Colonic mucosa (tissue), 4 donors: ENCODE data around the gene ABCA2. TPM values are rescaled to one million over a fixed set of nuclear protein-coding genes. Genes with fewer than 3 reads are reported as not detected.

Source experiments
- DNase-seq: peaks from one replicate; pipeline ENCODE4 v3.0.0-alpha.2; 2020
- H3K27ac ChIP-seq: fragments of 200-600 bp; one replicate; pipeline ENCODE4 v1.8.0; 2021
- H3K27me3 ChIP-seq: fragments of 200-600 bp; one replicate; pipeline ENCODE4 v1.8.0; 2021
- H3K36me3 ChIP-seq: fragments of 200-600 bp; one replicate; pipeline ENCODE4 v1.8.0; 2021
- H3K4me1 ChIP-seq: fragments of 200-600 bp; one replicate; pipeline ENCODE4 v1.8.0; 2021; ENCODE audit warnings: mild to moderate bottlenecking
- H3K4me3 ChIP-seq: fragments of 200-600 bp; one replicate; pipeline ENCODE4 v1.8.0; 2021
- H3K9ac ChIP-seq, 2 donors: one replicate each; pipeline ENCODE4 v1.7.0; 2013; ENCODE audit warnings: control low read depth in 2 of 2, low read depth in 2 of 2, low read length in 2 of 2
- H3K9me3 ChIP-seq: fragments of 200-600 bp; one replicate; pipeline ENCODE4 v1.8.0; 2021
- CTCF ChIP-seq: fragments of 200-600 bp; IDR thresholded peaks from one replicate; pipeline ENCODE4 v1.8.0; 2022; ENCODE audit warnings: antibody characterized with exemption, mild to moderate bottlenecking
- intact Hi-C: fragments of 100-400 bp; cut with DNase I; formaldehyde crosslinking; loops from one replicate; pipeline ENCODE4 v1.14.1; 2022
- total RNA-seq, 2 donors: library from RNA; stranded (reverse); fragmentation: NEBNext Ultra II Directional in 1 of 2; extraction: Animal tissue kit (Norgen Biotek cat#: 25700) in 1 of 2; gene quantifications; one replicate each; pipeline ENCODE4 v1.2.1, GENCODE V29; 2021
- donor health status: healthy.
- donor health status: DM: no; HTN: no; CAD: no.
- donor health status: DM: no; HTN: no; CAD: no.

Gene ABCA2
- total RNA-seq, 2 donors from 2014 or later = 22.4 to 47.5 TPM

GRCh38 chr9:136997371-136997770 lies 30.7 kb downstream of the ABCA2 start:
- peaks cover 18% of the 10 kb centered on the region for H3K4me1 ChIP-seq
- no peak for TF ChIP-seq CTCF
- no peaks in the 10 kb centered on the region for H3K9me3 ChIP-seq
- intact Hi-C loops = no loop called here
- no peaks in the 10 kb centered on the region for H3K36me3 ChIP-seq
- peak overlapping the region; percentile 40 to 63 for H3K9ac ChIP-seq
- H3K4me3 ChIP-seq = no peak overlapping the region
- no peaks in the 10 kb centered on the region for H3K27me3 ChIP-seq
- DNase-seq = no peak
- peak overlapping the region; percentile 57 for H3K27ac ChIP-seq

DNA sequence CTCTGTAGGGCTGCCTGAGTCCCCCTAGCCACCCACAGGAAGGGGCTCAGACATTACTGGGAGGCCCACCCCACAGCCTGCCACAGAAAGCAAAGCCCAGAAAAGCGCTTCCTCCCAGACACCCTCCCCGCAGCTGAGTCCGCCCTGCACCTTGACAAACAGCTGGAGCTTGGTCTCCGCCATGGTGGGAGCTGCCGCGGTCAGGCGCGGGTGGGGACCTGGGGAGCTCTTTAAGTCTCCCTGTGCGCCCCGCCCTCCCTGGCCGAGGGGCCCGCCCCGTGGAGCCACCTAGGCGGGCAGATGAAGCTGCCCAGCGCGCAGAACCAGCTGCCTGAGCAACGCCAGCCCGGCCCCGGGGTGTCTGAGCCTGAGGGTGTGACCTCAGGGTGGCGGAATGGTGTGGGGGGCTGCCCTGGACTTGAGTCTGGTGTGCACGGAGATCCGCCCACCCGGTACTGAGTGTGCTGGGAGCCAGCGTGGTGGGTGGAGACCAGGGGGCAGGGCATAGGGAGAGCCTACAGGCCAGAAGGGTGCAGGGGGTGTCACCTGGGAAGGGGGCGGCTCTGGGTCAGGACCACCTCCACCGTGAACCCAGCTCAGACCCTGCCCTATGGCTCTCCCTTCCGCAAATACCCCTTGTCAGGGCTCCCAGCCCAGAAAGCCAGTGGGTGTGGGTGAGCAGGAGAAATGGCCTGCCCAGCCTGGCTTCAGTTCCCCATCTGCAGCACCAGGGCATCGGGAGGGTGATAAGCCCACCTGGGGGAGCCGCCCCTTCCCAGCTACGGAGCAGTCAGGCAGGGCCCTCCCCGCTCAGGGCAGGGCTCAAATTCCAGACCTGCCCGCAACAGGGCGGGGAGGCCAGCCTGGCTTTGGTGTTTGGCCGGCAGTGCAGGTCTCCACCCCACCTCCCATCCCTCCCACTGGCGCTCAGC lies 31.4 kb downstream of the ABCA2 start, which contains the start of gene CLIC3:
Gene CLIC3, minus strand, starts transcription at position 208 of the 932 bp plus-strand sequence. Its CDS starts 25 bp downstream, at position 183.
- H3K27me3 ChIP-seq = no peaks in the 10 kb centered on the region
- no peaks in the 10 kb centered on the region for H3K9me3 ChIP-seq
- peaks cover 18% of the 10 kb centered on the region for H3K4me1 ChIP-seq
- TF ChIP-seq CTCF = no peak
- H3K4me3 ChIP-seq = peak within 1 kb of the TSS; percentile 32
- intact Hi-C loops = no loop called here
- H3K9ac ChIP-seq = peak within 1 kb of the TSS; percentile 40 to 63
- H3K36me3 ChIP-seq = no peaks in the 10 kb centered on the region
- peak within 1 kb of the TSS; percentile 57 for H3K27ac ChIP-seq
- DNase-seq = peak; percentile 81

DNA sequence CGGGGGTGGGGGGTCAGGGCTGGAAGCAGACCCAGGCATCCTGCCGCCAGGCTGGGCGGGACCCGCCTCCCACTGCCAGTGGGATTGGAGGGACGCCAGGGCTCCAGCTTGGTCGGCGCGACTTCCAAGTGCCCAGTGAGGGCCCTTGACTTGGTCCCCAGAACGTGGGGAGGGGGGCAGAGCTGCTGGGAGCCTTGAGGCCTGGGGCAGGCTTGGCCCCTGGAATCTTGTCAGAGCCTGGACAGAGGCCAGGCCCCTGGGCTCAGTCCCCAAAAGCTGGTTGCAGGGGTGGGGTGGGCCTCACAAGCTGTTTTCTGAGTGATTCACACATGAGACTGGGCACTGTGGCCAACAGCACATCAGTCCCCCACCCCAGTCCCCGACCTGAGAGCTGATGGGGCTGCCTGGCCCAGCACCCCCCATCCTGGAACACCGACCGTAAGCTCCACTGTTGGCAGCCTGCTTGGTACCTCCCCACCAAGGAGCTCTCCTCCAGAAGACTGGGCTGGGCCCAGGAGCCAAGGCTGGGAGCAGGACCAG lies 32.2 kb downstream of the ABCA2 start:
- no peak for TF ChIP-seq CTCF
- peaks cover 18% of the 10 kb centered on the region for H3K4me1 ChIP-seq
- H3K27me3 ChIP-seq = no peaks in the 10 kb centered on the region
- intact Hi-C loops = no loop called here
- H3K27ac ChIP-seq = peak overlapping the region; percentile 57
- peak overlapping the region; percentile 32 for H3K4me3 ChIP-seq
- peak overlapping the region; percentile 40 to 63 for H3K9ac ChIP-seq
- no peaks in the 10 kb centered on the region for H3K36me3 ChIP-seq
- no peaks in the 10 kb centered on the region for H3K9me3 ChIP-seq
- DNase-seq = no peak

DNA sequence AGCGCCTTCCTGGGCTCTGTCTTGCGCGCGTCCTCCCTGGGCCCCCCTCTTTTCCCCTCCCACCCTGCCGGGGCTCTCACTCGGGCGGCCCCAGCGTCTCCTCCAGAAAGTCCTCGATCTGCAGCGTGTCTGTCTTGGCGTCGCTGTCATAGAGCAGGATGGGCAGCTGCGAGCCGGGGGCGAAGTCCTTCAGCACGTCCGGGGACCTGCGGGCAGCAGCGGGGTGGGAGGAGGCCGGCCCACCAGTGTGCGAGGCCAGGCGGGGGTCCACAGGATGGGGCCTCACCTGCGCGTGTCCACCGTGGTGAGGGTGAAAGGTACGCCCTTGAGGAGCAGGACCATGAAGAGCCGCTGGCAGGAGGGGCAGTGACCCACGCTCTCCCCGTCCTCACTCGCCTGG lies 32.7 kb downstream of the ABCA2 start:
- Histone ChIP-seq H3K4me3 (no peak overlapping the region), H3K27ac (no peak overlapping the region), H3K36me3 (no peaks in the 10 kb centered on the region), H3K4me1 (peaks cover 18% of the 10 kb centered on the region), H3K27me3 (no peaks in the 10 kb centered on the region), H3K9me3 (no peaks in the 10 kb centered on the region), H3K9ac (no peak overlapping the region)
- intact Hi-C loops = no loop called here
- TF ChIP-seq CTCF = no peak
- no peak for DNase-seq

DNA sequence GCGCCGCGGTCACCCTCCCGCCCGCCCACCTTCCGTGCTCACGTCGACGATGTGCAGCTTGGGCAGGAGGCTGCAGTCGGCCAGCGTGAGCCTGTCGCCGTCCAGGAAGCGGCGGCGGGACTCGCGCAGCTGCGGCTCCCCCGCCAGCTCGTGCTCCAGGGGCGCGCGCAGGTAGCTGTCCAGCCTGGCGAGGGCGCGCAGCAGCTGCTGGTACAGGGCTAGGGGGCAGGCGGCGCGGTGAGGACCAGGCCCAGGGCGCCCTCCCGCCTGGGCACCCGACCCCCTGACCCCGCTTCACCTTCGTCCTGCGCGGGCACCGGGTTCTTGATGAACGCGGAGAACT lies 33.2 kb downstream of the ABCA2 start:
- Histone ChIP-seq H3K4me1 (peaks cover 18% of the 10 kb centered on the region), H3K9ac (no peak overlapping the region)

More for the DNA sequence above, 33.2 kb downstream of the ABCA2 start:
- H3K27me3 ChIP-seq = no peaks in the 10 kb centered on the region
- no peak overlapping the region for H3K4me3 ChIP-seq
- H3K36me3 ChIP-seq = no peaks in the 10 kb centered on the region
- H3K27ac ChIP-seq = no peak overlapping the region
- no peak for TF ChIP-seq CTCF
- H3K9me3 ChIP-seq = no peaks in the 10 kb centered on the region
- intact Hi-C loops = no loop called here
- DNase-seq = no peak
